Transverse colon (tissue), 4 donors: Measurements from ENCODE around the gene SCMH1. TPM values are rescaled to one million over a fixed set of nuclear protein-coding genes. Genes with fewer than 3 reads are reported as not detected.

Experiments used
- DNase-seq: peaks from one replicate; pipeline ENCODE4 v3.0.0-alpha.2; 2019
- H3K27ac ChIP-seq, 4 donors: fragments of 200-600 bp; sonication (generic); 2 replicates each; pipeline ENCODE4 v1.5.1; 2016 to 2018; ENCODE audit warnings: inconsistent platforms in 4 of 4
- H3K27me3 ChIP-seq: fragments of 200-600 bp; sonication (generic); 2 replicates; pipeline ENCODE4 v1.5.1; 2017; ENCODE audit warnings: inconsistent platforms
- H3K36me3 ChIP-seq, 4 donors: fragments of 200-600 bp; sonication (generic); 2 replicates each; pipeline ENCODE4 v1.5.1; 2017 to 2019; ENCODE audit warnings: inconsistent platforms in 4 of 4
- H3K4me1 ChIP-seq, 4 donors: fragments of 200-600 bp; sonication (generic); 2 replicates each; pipeline ENCODE4 v1.5.1; 2017 to 2020; ENCODE audit warnings: inconsistent platforms in 4 of 4
- H3K4me3 ChIP-seq, 4 donors: fragments of 200-600 bp; sonication (generic); 1 replicate in 1 of 4; 2 replicates in 3 of 4; pipeline versions ENCODE4 v1.5.1 to v1.6.1; 2017 to 2019; ENCODE audit warnings: inconsistent platforms in 4 of 4
- H3K9me3 ChIP-seq, 2 donors: fragments of 200-600 bp; sonication (generic); 2 replicates each; pipeline ENCODE4 v1.5.1; 2017 to 2019; ENCODE audit warnings: inconsistent platforms in 2 of 2
- EP300 ChIP-seq: sonication (generic); formaldehyde crosslinking; IDR thresholded peaks from one replicate; pipeline ENCODE4 v1.6.1; 2017; ENCODE audit warnings: antibody characterized with exemption, low read depth
- POLR2A ChIP-seq: fragments of 450-650 bp; IDR thresholded peaks from one replicate; pipeline ENCODE4 v1.6.1; 2016; ENCODE audit warnings: antibody characterized with exemption, mild to moderate bottlenecking, moderate library complexity
- POLR2AphosphoS5 ChIP-seq, 3 donors: sonication (generic); formaldehyde crosslinking; IDR thresholded peaks; one replicate each; pipeline ENCODE4 v1.6.1; 2016; ENCODE audit warnings: antibody characterized with exemption in 3 of 3
- WGBS, 2 donors: methylation state at CpG; one replicate each; pipeline ENCODE4 v1.1.5; 2018; ENCODE audit warnings: low coverage in 1 of 2; 5-methylcytosine and 5-hydroxymethylcytosine counted together
- in situ Hi-C, 4 donors: fragments of 200-750 bp; cut with MboI; loops; one replicate each; pipeline versions ENCODE4 v1.15.0 to v1.15.1; 2017; ENCODE audit warnings: low sequenced_read_pairs in 3 of 4, low pct_ligation_motif_present in 1 of 4, low pct_unique_long_range_greater_than_20kb in 1 of 4
- intact Hi-C: fragments of 100-400 bp; cut with DNase I; formaldehyde crosslinking; loops from one replicate; pipeline ENCODE4 v1.15.1; 2023; ENCODE audit warnings: low total_unique reads
- total RNA-seq, 4 donors: library from RNA; depleted of rRNA; stranded (reverse); fragments of >200 nt; gene quantifications; one replicate each; pipeline ENCODE4 v1.1.0, GENCODE V29; 2016
- TF ChIP-seq, protein P1 (sequence below), 5 experiments: fragments of 200-600 bp in 3 of 5; fragments of 450-650 bp in 2 of 5; sonication (generic) in 3 of 5; IDR thresholded peaks; 1 replicate in 2 of 5; 2 replicates in 3 of 5; pipeline ENCODE4 v1.5.1; 2016 to 2017; ENCODE audit warnings: antibody characterized with exemption in 5 of 5, inconsistent platforms in 3 of 5, mild to moderate bottlenecking in 2 of 5, moderate library complexity in 1 of 5

SCMH1 gene
- 10 to 100 TPM; 24.5 to 66.8 (median 49.1) TPM for total RNA-seq

DNA sequence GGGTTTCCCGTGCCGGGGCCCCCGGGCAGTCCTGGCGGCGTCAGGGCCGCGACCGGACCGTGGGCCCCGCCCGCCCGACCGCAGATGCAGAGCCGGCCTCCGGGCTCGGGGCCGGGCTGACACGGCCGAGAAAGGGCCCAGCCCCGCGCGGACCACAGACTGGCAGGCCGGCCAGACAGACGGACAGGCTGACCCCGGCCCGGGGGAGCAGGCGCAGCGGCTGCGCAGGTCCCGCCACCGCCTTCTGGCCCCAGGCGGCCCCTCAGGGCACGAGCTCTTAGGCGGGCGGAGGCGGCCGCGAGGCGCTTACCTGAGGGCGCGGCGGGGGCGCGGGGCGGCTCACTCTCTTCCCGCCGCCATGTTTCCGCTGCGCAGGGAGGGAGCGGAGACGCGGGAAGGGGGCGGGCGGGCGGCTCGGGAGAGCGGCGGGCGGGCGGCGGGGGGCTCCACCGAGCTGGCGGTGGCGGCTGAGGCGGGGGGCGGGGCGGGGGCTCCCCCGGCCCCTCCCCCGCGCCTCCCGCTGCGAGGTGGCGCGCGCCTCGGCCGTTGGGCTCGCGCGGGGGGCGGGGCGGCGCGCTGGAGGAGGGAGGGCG, at the start of gene SCMH1:
TSS of gene SCMH1 (minus strand) at position 558 of the 593 bp plus-strand sequence. CDS start 56,173 bp downstream, outside the sequence.
- TF ChIP-seq, protein P1, sequence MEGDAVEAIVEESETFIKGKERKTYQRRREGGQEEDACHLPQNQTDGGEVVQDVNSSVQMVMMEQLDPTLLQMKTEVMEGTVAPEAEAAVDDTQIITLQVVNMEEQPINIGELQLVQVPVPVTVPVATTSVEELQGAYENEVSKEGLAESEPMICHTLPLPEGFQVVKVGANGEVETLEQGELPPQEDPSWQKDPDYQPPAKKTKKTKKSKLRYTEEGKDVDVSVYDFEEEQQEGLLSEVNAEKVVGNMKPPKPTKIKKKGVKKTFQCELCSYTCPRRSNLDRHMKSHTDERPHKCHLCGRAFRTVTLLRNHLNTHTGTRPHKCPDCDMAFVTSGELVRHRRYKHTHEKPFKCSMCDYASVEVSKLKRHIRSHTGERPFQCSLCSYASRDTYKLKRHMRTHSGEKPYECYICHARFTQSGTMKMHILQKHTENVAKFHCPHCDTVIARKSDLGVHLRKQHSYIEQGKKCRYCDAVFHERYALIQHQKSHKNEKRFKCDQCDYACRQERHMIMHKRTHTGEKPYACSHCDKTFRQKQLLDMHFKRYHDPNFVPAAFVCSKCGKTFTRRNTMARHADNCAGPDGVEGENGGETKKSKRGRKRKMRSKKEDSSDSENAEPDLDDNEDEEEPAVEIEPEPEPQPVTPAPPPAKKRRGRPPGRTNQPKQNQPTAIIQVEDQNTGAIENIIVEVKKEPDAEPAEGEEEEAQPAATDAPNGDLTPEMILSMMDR (IDR thresholded peaks at IDR 0.05) = no peak
- TF ChIP-seq EP300 (no peak), POLR2A (no peak), POLR2AphosphoS5 (IDR thresholded peaks at IDR 0.05) (no peak)

DNA sequence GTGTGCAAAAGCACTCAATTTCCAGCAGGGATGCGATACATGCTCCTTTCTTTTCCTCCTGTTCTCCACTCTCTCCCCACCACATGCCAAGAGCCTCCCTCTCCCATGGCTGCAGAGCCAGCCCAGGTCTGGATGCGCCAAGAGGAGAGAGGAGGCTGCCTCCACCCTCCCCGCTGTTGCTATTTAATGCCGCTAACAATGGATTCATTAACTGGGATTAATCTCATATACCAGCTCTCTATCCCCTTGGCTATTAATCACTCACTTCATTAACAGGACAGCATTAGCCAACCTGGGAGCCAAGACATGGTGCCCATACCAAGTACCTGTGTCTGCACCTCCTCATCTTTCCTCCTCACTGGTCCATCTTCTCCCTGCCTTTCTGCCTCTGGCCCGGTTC, 49.1 kb upstream of the SCMH1 start:
- intact Hi-C loops (no loop called here), in situ Hi-C loops (no loop called here)
- 91 to 92% methylated on average over 3 to 5 of the region's 5 CpGs for WGBS, 2 donors
- TF ChIP-seq POLR2A (no peak), EP300 (no peak), POLR2AphosphoS5 (IDR thresholded peaks at IDR 0.05) (no peak)
- TF ChIP-seq, protein P1 (IDR thresholded peaks at IDR 0.05) = no peak
- no peak for DNase-seq
- no peaks in the 10 kb centered on the region for H3K9me3 ChIP-seq
- H3K27ac ChIP-seq = no peak overlapping the region
- no peaks in the 10 kb centered on the region for H3K36me3 ChIP-seq
- no peak overlapping the region for H3K4me3 ChIP-seq
- no peaks in the 10 kb centered on the region for H3K4me1 ChIP-seq
- peaks cover 28% of the 10 kb centered on the region for H3K27me3 ChIP-seq

More for the DNA sequence above, at the start of gene SCMH1:
- H3K4me3 ChIP-seq = peak within 1 kb of the TSS; percentile 85 to 98 (median 91)
- DNase-seq = peak; percentile 56
- peaks cover 9 to 53% (median 31%) of the 10 kb centered on the region in 4 donors for H3K4me1 ChIP-seq
- no CpG with 5 or more reads among the region's 85 CpGs for WGBS, 2 donors
- no peaks in the 10 kb centered on the region for H3K9me3 ChIP-seq
- no peaks in the 10 kb centered on the region for H3K36me3 ChIP-seq
- H3K27me3 ChIP-seq = no peaks in the 10 kb centered on the region
- intact Hi-C loops (loop anchor here (10.0 kb wide), 1 partner anchor 127 kb away; no protein-coding TSS in a partner anchor), in situ Hi-C loops (loop anchor here in 1 of 4 donors (25.0 kb wide), 1 partner anchor 205 kb away; no protein-coding TSS in a partner anchor)
- peak within 1 kb of the TSS; percentile 95 to 99 (median 98) for H3K27ac ChIP-seq

DNA sequence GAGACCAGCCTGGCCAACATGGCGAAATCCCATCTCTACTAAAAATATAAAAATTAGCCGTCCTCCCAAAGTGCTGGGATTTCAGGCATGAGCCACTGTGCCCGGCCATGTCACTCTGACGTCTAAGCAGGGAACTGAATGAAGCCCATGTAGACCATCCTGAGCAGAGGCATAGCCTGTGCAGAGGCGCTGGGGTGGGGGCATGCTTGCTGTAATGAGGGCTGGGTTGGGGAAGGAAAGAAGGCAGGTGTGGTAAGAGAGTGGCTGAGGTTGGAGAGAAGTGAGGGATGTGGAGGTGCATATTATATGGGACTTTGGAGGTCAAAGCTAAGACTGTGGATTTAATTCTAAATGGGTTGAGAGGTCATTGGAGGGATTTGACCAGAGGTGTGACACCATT, 47.1 kb upstream of the SCMH1 start:
- H3K36me3 ChIP-seq = no peaks in the 10 kb centered on the region
- WGBS, 2 donors = 91% methylated on average over 5 of the region's 5 CpGs; no CpG with 5 or more reads in 1 of the 2 donors
- H3K9me3 ChIP-seq = no peaks in the 10 kb centered on the region
- no peak for DNase-seq
- intact Hi-C loops = no loop called here
- no peak overlapping the region for H3K4me3 ChIP-seq
- no peak overlapping the region for H3K27ac ChIP-seq
- H3K27me3 ChIP-seq = peaks cover 28% of the 10 kb centered on the region
- TF ChIP-seq EP300 = no peak
- TF ChIP-seq, protein P1 (IDR thresholded peaks at IDR 0.05) = no peak
- in situ Hi-C loops = loop anchor here in 2 of 4 donors (10.0 kb wide), 1 partner anchor 126 kb away; no protein-coding TSS in a partner anchor
- no peaks in the 10 kb centered on the region for H3K4me1 ChIP-seq

DNA sequence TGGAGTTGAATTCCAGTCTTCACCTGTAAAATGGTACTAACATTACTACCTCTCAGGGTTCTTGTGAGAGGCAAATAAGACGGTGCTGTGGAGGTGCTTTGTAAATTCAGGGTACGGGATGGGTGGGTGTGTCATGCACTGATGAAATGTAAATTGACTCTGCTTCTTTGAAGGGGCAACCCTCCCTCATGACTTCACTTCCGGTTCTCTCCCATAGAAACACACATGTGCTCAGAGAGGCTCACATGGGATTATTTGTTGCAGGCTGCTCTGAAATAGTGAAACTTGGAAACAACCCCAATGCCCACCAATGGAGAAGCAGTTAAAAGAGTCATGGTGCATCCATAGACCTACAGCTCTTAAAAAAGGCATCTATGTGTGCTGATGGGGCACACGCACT, 44.9 kb upstream of the SCMH1 start:
- WGBS, 2 donors = 86 to 88% methylated on average over 1 to 4 of the region's 4 CpGs
- no peak for DNase-seq
- Histone ChIP-seq H3K9me3 (no peaks in the 10 kb centered on the region), H3K4me3 (no peak overlapping the region), H3K4me1 (no peaks in the 10 kb centered on the region), H3K27ac (no peak overlapping the region), H3K27me3 (peaks cover 28% of the 10 kb centered on the region), H3K36me3 (no peaks in the 10 kb centered on the region)
- intact Hi-C loops = no loop called here
- in situ Hi-C loops = loop anchor here in 2 of 4 donors (10.0 kb wide), 1 partner anchor 128 kb away; no protein-coding TSS in a partner anchor
- TF ChIP-seq EP300 (no peak), POLR2A (no peak), POLR2AphosphoS5 (IDR thresholded peaks at IDR 0.05) (no peak)
- TF ChIP-seq, protein P1 (IDR thresholded peaks at IDR 0.05) = no peak
